Right ventricle myocardium inferior (tissue), 1 donor: Measurements from ENCODE around the gene KCNT1. TPM values are rescaled to one million over a fixed set of nuclear protein-coding genes. Genes with fewer than 3 reads are reported as not detected.

Experiments
- ATAC-seq: fragments of 200-7000 bp; cut with Tn5 transposase; one replicate; pipeline ENCODE4 v1.9.1; 2020; ENCODE audit warnings: mild to moderate bottlenecking, moderate library complexity
- DNase-seq: peaks from one replicate; pipeline ENCODE4 v3.0.0; 2021; ENCODE audit errors: missing footprints
- intact Hi-C: fragments of 100-400 bp; cut with DNase I; formaldehyde crosslinking; loops from one replicate; pipeline ENCODE4 v1.11.0; 2022
- total RNA-seq: library from RNA; stranded (reverse); fragmentation: NEBNext Ultra II Directional; extraction: Animal tissue kit (Norgen Biotek cat#: 25700); gene quantifications from one replicate; pipeline ENCODE4 v1.2.1, GENCODE V29; 2021
- donor health status: DM: no; HTN: yes; CAD: no; lungs with severe emphysema.

KCNT1 gene
- total RNA-seq, 1 donor from 2014 or later: 2.6 TPM

- intact Hi-C loops: no loop called here
- DNase-seq (peak; percentile 9), ATAC-seq (no peak)
Measured at GRCh38 chr9:135819905-135820304, 117.9 kb downstream of the KCNT1 start.

DNA sequence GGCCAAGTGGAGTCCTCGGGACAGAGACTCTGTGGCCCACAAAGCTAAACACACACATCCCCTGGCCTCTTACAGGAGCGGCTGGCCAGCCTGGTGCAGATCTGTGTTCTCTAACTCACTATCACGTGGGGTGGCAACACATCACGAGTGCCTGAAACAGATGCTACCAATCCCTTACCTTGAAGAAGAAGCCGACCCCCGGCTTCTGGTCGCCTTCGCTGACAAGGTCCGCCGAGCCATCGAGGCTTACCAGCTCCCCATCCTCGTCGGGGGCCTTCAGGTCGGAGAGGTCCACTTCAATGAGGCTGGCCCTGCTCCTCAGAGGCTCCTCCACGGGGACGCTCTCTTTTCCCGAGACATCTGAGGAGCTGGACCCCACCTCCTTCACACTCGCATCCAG is 118.7 kb downstream of the KCNT1 start:
- no peak for ATAC-seq
- intact Hi-C loops: no loop called here
- peak; percentile 49 for DNase-seq

- intact Hi-C loops: no loop called here
- ATAC-seq: no peak
- peak; percentile 47 for DNase-seq
Measured at GRCh38 chr9:135821116-135821515, 119.1 kb downstream of the KCNT1 start.

DNA sequence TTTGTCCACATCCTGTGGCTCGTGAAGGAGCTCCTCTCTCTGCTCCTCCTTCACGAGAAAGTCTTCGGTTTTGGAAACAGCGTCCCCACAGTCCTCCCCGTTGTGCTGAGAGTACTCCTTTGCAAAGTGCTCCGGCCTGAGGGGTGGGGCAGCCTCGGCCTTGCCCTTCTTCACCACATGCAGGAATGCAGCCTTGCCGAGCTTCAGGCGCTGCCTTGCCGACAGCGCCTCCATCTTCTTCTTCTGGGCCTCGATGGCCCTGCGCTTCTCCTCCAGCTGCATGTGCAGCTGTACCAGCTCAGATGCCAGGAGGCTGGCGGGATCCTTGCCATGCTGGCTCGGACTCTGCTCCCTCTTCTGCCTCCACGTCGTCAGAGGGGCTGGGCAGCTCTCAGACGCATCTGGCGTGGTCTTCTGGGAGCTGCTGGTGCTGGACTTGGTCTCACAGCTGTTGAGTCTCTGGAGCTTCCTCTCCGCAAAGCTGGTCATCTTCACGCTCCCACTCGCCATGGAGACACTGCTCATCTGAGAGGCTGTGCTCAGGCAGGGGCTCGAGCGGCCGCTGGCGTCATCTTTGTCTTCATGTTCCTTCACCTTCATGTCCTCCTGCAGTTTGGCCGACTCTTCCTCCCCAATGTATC is 119.9 kb downstream of the KCNT1 start:
- DNase-seq: peak; percentile 13
- no peak for ATAC-seq
- intact Hi-C loops: no loop called here

GRCh38 chr9:135822374-135822755 is 120.4 kb downstream of the KCNT1 start:
- ATAC-seq: no peak
- intact Hi-C loops: no loop called here
- DNase-seq: no peak

DNA sequence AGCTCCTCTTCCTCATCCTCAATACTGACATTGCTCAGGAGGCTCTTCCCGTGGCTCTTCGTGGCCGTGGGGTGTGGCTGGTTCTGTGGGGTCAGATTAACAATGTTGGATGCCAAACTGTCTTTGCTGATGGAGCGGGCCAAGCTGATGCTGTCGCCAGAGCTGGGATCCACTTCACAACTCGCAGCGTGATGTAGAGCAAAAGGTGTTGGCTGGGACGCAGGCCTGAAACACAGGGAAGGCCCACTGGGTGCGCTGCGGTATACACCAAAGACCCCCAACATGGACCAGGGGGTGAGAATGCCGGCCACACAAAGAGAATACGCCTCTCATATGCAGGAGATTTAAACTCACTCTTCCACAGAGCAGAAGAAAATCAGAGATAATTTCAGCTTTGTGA is 121.1 kb downstream of the KCNT1 start:
- DNase-seq (no peak), ATAC-seq (no peak)
- intact Hi-C loops: no loop called here

GRCh38 chr9:135825435-135826187 is 123.6 kb downstream of the KCNT1 start:
- peak; percentile 32 for DNase-seq
- no peak for ATAC-seq
- intact Hi-C loops: no loop called here

- no peak for ATAC-seq
- intact Hi-C loops: no loop called here
Measured at GRCh38 chr9:135826188-135826545, 124.2 kb downstream of the KCNT1 start.

GRCh38 chr9:135827301-135827700 is 125.3 kb downstream of the KCNT1 start:
- DNase-seq: no peak
- intact Hi-C loops: no loop called here
- ATAC-seq: no peak

More at GRCh38 chr9:135826188-135826545, 124.2 kb downstream of the KCNT1 start:
- no peak for DNase-seq

DNA sequence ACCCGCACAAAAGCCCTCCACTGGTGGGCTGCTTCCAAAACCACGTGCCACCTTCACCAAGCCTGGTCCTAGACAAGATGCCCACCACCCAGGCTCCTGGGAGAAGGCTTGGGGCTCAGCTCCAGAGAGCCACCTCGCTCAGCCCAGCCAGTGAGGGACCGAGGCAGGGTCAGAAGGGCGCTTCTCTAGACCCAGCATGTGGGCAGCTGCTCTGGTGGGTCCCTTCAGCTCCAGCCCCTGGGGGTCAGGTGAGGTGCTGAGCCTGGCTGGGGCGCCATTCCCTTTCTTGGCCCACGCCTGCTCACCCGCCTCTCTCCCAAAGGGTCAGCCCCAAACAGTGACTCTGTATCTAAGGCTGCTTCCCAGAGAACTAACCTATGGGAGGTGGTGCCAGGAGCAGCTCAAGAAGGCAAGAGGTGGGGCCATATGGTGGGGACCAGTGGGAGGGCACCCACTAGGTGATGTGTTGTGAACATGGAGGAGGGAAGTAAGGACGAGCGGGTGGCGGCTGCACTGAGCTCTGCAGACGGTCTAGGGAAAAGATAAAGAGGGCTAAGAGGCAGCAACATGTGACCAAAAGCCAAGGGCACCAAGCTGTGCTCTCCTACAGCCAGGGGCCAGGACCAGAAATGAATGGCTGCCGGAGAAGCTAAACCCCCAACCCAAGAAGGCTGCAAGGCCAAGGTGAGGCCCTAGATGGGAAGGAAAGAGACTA is 126.0 kb downstream of the KCNT1 start:
- DNase-seq: no peak
- ATAC-seq: no peak
- intact Hi-C loops: no loop called here

GRCh38 chr9:135828656-135829055 is 126.7 kb downstream of the KCNT1 start:
- ATAC-seq (no peak), DNase-seq (no peak)
- intact Hi-C loops: no loop called here

DNA sequence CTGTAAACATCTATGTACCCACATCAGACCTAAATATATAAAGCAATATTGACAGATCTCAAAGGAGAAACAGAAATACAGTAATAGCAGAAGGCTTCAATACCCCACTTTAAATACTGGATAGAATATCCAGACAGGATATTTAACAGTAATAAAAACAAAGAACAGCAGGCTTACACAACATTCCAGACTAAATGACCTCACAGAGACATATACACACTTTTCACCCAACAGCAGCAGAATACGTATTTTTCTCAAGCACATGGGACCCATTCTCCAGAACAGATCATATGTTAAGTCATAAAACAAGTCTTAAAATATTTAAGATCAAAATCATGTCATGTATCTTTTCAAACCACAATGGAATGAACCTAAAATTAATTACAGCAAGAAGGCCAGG is 128.5 kb downstream of the KCNT1 start:
- DNase-seq: no peak
- ATAC-seq: no peak
- intact Hi-C loops: no loop called here

GRCh38 chr9:135833864-135834263 is 131.9 kb downstream of the KCNT1 start:
- DNase-seq (no peak), ATAC-seq (no peak)
- intact Hi-C loops: no loop called here

GRCh38 chr9:135835131-135835530 is 133.1 kb downstream of the KCNT1 start:
- intact Hi-C loops: no loop called here
- no peak for DNase-seq
- ATAC-seq: no peak

GRCh38 chr9:135839516-135839915 is 137.5 kb downstream of the KCNT1 start:
- intact Hi-C loops: no loop called here
- DNase-seq (no peak), ATAC-seq (no peak)

DNA sequence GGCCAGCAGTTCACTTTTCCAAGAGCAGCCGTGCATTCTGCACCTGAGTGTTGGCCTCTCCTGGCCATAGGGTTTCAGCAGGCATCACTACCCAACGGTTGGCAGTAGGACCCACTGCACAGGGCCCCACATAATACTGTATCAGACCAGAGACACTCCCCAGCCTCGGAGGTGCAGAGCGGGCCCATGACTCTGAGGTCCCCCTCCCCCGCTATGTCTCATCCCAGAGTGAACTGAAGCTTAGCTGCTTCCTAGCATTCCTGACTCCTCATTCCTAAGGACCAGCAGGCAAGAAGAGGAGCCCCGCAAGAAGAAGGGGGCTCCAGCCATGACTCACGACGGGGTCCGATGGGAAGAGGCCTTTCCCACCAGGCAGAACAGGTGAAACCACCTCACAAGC is 138.1 kb downstream of the KCNT1 start:
- no peak for DNase-seq
- intact Hi-C loops: no loop called here
- no peak for ATAC-seq

- DNase-seq (no peak), ATAC-seq (no peak)
- intact Hi-C loops: no loop called here
Measured at GRCh38 chr9:135840539-135840938, 138.6 kb downstream of the KCNT1 start.
